GM12874 (cell line): Measurements from ENCODE around the gene PCNT.

Experiments used
- CTCF ChIP-seq: IDR thresholded peaks from 2 replicates; pipeline ENCODE4 v1.5.1; 2011; ENCODE audit warnings: low read depth, mild to moderate bottlenecking, control low read depth, low read length, moderate library complexity; ENCODE audit not compliant: insufficient read depth

PCNT gene

GRCh38 chr21:46287541-46287940 lies 36.4 kb upstream of the PCNT start:
- TF ChIP-seq CTCF: no peak

DNA sequence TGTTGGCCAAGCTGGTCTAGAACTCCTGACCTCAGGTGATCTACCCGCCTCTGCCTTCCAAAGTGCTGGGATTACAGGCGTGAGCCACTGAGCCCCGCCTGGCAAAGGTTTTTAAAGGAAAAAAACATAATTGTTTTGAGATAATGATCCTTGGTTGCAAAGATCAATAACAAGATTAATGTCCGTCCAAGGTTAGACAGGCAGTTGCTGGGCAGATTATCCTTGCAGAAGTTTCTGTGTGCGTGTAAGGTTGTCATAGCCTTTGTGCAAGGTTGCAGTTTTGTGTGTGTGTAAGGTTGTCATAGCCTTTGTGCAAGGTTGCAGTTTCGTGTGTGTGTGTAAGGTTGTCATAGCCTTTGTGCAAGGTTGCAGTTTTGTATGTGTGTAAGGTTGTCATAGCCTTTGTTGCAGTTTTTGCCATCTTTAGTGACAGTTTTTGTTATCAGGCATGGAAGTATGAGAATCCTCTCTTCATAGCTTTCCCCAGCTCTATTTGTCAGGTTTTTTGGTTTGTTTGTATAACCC lies 34.2 kb upstream of the PCNT start:
- TF ChIP-seq CTCF: no peak

DNA sequence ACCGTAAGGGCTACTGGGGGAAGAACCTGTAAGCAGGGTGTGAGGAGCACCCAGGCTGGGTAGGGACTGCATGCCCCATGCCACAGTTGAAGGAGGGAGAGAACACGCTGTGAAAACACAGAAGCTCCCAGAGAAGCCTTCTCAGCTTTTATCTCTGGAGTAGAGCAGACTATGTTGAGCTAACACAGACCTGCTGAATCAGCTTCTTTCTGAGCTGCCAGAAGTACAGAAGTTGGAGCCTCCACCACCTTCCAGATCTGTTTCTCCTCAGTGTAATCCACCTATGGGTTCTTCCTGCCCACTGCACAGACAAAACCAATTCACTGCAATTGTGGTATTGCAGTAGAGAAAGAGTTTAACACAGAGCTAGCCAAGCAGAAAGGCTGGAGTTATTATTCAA lies 32.4 kb upstream of the PCNT start:
- no peak for TF ChIP-seq CTCF

DNA sequence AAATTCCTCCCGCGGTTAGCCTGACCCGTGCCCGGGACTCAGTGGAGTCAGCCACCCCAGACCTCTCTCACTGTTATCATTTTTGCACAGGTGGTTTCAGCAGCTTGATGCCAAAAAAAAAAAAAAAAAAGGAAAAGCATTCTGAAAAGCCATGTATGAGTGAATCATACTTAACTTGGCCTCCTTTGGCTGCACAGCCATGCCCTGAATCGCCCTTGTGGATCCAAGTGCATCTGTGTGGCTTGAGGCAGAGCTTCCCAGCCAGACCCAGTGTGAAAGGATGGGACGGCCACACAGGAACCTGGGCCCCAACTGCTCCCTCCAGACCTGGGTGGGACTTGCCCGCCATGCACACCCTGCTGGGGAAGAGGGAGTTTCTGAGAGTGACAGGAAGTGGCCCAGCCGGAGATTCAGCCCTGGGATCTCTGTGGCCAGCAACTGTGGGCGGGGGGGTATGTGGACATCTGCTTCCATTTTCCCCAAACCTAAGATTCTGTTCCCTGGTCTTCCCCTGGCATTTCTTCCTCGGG lies 29.2 kb upstream of the PCNT start:
- no peak for TF ChIP-seq CTCF

GRCh38 chr21:46295177-46295770 lies 28.7 kb upstream of the PCNT start:
- no peak for TF ChIP-seq CTCF

DNA sequence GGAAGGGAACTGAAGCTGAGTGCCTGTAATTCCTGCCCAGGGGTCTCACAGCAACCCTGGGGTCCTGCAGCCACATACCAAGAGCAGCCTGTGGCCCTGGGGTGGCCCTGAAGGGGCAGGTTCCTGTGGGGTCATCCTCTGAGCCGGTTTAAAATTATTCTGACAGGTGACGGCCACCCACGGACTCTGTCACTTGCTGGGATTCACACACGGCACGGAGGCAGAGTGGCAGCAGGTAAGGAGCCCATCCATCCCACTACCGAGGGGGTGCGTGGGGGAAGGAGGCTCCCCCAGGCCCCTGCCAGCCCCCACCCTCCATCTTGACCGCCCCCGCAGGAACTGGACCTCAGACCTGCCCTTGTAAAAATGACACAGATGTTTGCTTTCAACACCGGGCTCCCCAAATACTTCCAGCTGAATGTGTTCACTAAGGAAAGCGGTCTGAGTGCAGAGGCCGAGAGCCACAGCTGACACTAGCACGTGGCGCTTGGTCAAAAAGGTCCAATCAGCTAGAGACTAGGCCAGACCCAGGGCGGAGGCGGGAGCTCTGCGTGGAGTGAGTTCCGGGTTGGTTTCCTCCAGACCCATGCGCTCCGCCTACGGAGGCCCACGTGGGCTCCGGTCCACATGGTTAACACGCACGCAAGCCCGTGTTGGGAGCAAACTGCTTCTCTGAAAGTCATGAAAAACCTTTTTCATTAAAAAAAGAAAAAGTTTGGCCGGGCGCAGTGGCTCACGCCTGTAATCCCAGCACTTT lies 27.8 kb upstream of the PCNT start:
- no peak for TF ChIP-seq CTCF
